GM20000 (cell line): ENCODE results near the gene NFATC3.
"Not testable (repeated sequence)": the region's sequence is repeated elsewhere in the genome, so short reads cannot be mapped to it uniquely, and the experiment has no call there.

ENCODE experiments used
- DNase-seq: peaks from one replicate; pipeline ENCODE4 v3.0.0; 2012; ENCODE audit warnings: low spot score
- CTCF ChIP-seq: IDR thresholded peaks from 2 replicates; pipeline ENCODE4 v1.5.1; 2012; ENCODE audit warnings: mild to moderate bottlenecking, control low read depth; ENCODE audit errors: extremely low read depth, missing control alignments

The NFATC3 gene

GRCh38 chr16:68115851-68116250 is 30.7 kb downstream of the NFATC3 start:
- no peak for TF ChIP-seq CTCF
- no peak for DNase-seq

- no peak for TF ChIP-seq CTCF
- peak; percentile 24 for DNase-seq
Observed at GRCh38 chr16:68116256-68116867, 31.2 kb downstream of the NFATC3 start.

GRCh38 chr16:68117884-68118283 is 32.7 kb downstream of the NFATC3 start:
- TF ChIP-seq CTCF, result no peak
- DNase-seq, result no peak

GRCh38 chr16:68118954-68119353 is 33.8 kb downstream of the NFATC3 start:
- DNase-seq, result peak; percentile 16

GRCh38 chr16:68120496-68120895 is 35.3 kb downstream of the NFATC3 start:
- DNase-seq, result not testable (repeated sequence)

GRCh38 chr16:68126395-68126794 is 41.2 kb downstream of the NFATC3 start:
- no peak for TF ChIP-seq CTCF
- DNase-seq, result peak; percentile 34

GRCh38 chr16:68128577-68129305 is 43.6 kb downstream of the NFATC3 start:
- no peak for DNase-seq

GRCh38 chr16:68130520-68130919 is 45.4 kb downstream of the NFATC3 start:
- TF ChIP-seq CTCF, result no peak
- no peak for DNase-seq

More at GRCh38 chr16:68128577-68129305, 43.6 kb downstream of the NFATC3 start:
- TF ChIP-seq CTCF, result no peak
